Cardiac fibroblast (primary cell): ENCODE measurements around the gene ANKRD30A.

Experiments
- DNase-seq, 2 donors: peaks; one replicate each; pipeline versions ENCODE4 v3.0.0 to v3.0.0-alpha.2; 2010; ENCODE audit warnings: low read depth in 2 of 2
- H3K4me3 ChIP-seq, 2 donors: replicated peaks in 1 of 2; 1 replicate in 1 of 2; 2 replicates in 1 of 2; pipeline ENCODE4 v1.5.1; 2011; ENCODE audit warnings: low read depth in 2 of 2, low read length in 2 of 2, mild to moderate bottlenecking in 2 of 2, moderate library complexity in 1 of 2
- CTCF ChIP-seq: IDR thresholded peaks from one replicate; pipeline ENCODE4 v1.5.1; 2011; ENCODE audit warnings: low read depth, mild to moderate bottlenecking, low read length, inconsistent platforms

Gene ANKRD30A

GRCh38 chr10:37268266-37268665 lies 142.9 kb downstream of the ANKRD30A start:
- H3K4me3 ChIP-seq = no peak overlapping the region
- no peak for DNase-seq
- TF ChIP-seq CTCF = no peak

- H3K4me3 ChIP-seq = no peak overlapping the region
- TF ChIP-seq CTCF = no peak
- DNase-seq = no peak
Observed at GRCh38 chr10:37269554-37270256, 144.3 kb downstream of the ANKRD30A start.

- DNase-seq = no peak
- TF ChIP-seq CTCF = no peak
- H3K4me3 ChIP-seq = no peak overlapping the region
Observed at GRCh38 chr10:37275216-37275777, 149.9 kb downstream of the ANKRD30A start.

- no peak for DNase-seq
- H3K4me3 ChIP-seq = no peak overlapping the region
- no peak for TF ChIP-seq CTCF
Observed at GRCh38 chr10:37285063-37285462, 159.7 kb downstream of the ANKRD30A start.

- no peak for TF ChIP-seq CTCF
- DNase-seq = peak in 1 of 2 donors; percentile 2
- no peak overlapping the region for H3K4me3 ChIP-seq
Observed at GRCh38 chr10:37289833-37290464, 164.6 kb downstream of the ANKRD30A start.

GRCh38 chr10:37301271-37301670 lies 175.9 kb downstream of the ANKRD30A start:
- no peak overlapping the region for H3K4me3 ChIP-seq
- no peak for DNase-seq
- no peak for TF ChIP-seq CTCF
